GM23338 (cell line): ENCODE results near the gene EGFL7. TPM values are rescaled to one million over a fixed set of nuclear protein-coding genes. Genes with fewer than 3 reads are reported as not detected.

ENCODE experiments used
- ATAC-seq: fragments of 200-7000 bp; cut with Tn5 transposase; 3 replicates; pipeline ENCODE4 v1.9.1; 2020
- DNase-seq: peaks from one replicate; pipeline ENCODE4 v3.0.0-alpha.2; 2015; ENCODE audit warnings: low spot score
- H2AFZ ChIP-seq: fragments of 200-600 bp; sonication (generic); 2 replicates; pipeline ENCODE4 v1.8.0; 2016; ENCODE audit warnings: antibody characterized with exemption, mild to moderate bottlenecking, moderate library complexity
- H3F3A ChIP-seq: fragments of 200-600 bp; sonication (generic); replicated peaks from 2 replicates; pipeline ENCODE4 v1.8.0; 2017; ENCODE audit warnings: antibody characterized with exemption, mixed run types, low read depth
- H3K27ac ChIP-seq: fragments of 200-600 bp; sonication (generic); 2 replicates; pipeline ENCODE4 v1.6.1; 2016; ENCODE audit warnings: low read depth
- H3K27me3 ChIP-seq: fragments of 200-600 bp; sonication (generic); 2 replicates; pipeline ENCODE4 v1.8.0; 2016; ENCODE audit warnings: mild to moderate bottlenecking, mixed run types, moderate library complexity; ENCODE audit not compliant: insufficient read depth
- H3K36me3 ChIP-seq: fragments of 200-600 bp; sonication (generic); 2 replicates; pipeline ENCODE4 v1.8.0; 2016; ENCODE audit warnings: mild to moderate bottlenecking; ENCODE audit not compliant: insufficient read depth
- H3K4me1 ChIP-seq: fragments of 200-600 bp; sonication (generic); 2 replicates; pipeline ENCODE4 v1.8.0; 2016; ENCODE audit warnings: mild to moderate bottlenecking, moderate library complexity; ENCODE audit not compliant: insufficient read depth
- H3K4me2 ChIP-seq: fragments of 200-600 bp; sonication (generic); 2 replicates; pipeline ENCODE4 v1.7.1; 2017; ENCODE audit warnings: mixed run types
- H3K4me3 ChIP-seq: fragments of 200-600 bp; sonication (generic); 2 replicates; pipeline ENCODE4 v1.6.1; 2016; ENCODE audit warnings: mixed run types
- H3K79me2 ChIP-seq: fragments of 200-600 bp; sonication (generic); replicated peaks from 2 replicates; pipeline ENCODE4 v1.8.0; 2017; ENCODE audit warnings: mild to moderate bottlenecking; ENCODE audit not compliant: insufficient read depth
- H3K9me2 ChIP-seq: fragments of 200-600 bp; sonication (generic); 2 replicates; pipeline ENCODE4 v1.8.0; 2017; ENCODE audit not compliant: insufficient read depth
- H4K20me1 ChIP-seq: fragments of 200-600 bp; sonication (generic); replicated peaks from 2 replicates; pipeline ENCODE4 v1.8.0; 2017; ENCODE audit warnings: mild to moderate bottlenecking; ENCODE audit not compliant: insufficient read depth
- H3K27ac Mint-ChIP-seq: 2 replicates; pipeline ENCODE4 v1.8.0; 2020; ENCODE audit warnings: inconsistent platforms, mild to moderate bottlenecking, moderate library complexity, mixed read lengths
- H3K27me3 Mint-ChIP-seq: 3 replicates; pipeline ENCODE4 v1.8.0; 2022; ENCODE audit warnings: low read depth, mild to moderate bottlenecking, moderate library complexity, mixed read lengths, inconsistent platforms; ENCODE audit not compliant: insufficient read depth, poor library complexity
- H3K36me3 Mint-ChIP-seq: 3 replicates; pipeline ENCODE4 v1.8.0; 2021; ENCODE audit warnings: low read depth, mild to moderate bottlenecking, inconsistent platforms, moderate library complexity, mixed read lengths
- H3K4me1 Mint-ChIP-seq: 3 replicates; pipeline ENCODE4 v1.8.0; 2020; ENCODE audit warnings: mild to moderate bottlenecking, inconsistent platforms, mixed read lengths
- H3K4me3 Mint-ChIP-seq: 3 replicates; pipeline ENCODE4 v1.8.0; 2021; ENCODE audit warnings: moderate library complexity, mild to moderate bottlenecking, inconsistent platforms, mixed read lengths
- H3K9me3 Mint-ChIP-seq: 3 replicates; pipeline ENCODE4 v1.8.0; 2020; ENCODE audit warnings: moderate library complexity, mild to moderate bottlenecking, inconsistent platforms, mixed read lengths
- CREB1 ChIP-seq: fragments of 250-450 bp; sonication (Bioruptor Pico); IDR thresholded peaks from 2 replicates; pipeline ENCODE4 v1.5.0; 2020; ENCODE audit warnings: low read depth, mild to moderate bottlenecking, moderate library complexity
- CTCF ChIP-seq, 2 experiments: fragments of 200-600 bp in 1 of 2; sonication (generic) in 1 of 2; conservative IDR thresholded peaks; 2 replicates each; pipeline versions ENCODE4 v1.5.1 to v1.6.1; 2016 to 2017; ENCODE audit warnings: antibody characterized with exemption in 2 of 2, low read depth in 2 of 2, mild to moderate bottlenecking in 2 of 2, moderate library complexity in 1 of 2
- ETS1 ChIP-seq: IDR thresholded peaks from 2 replicates; pipeline ENCODE4 v1.6.1; 2016; ENCODE audit warnings: antibody characterized with exemption
- EZH2 ChIP-seq: fragments of 200-600 bp; sonication (generic); IDR thresholded peaks from one replicate; pipeline ENCODE4 v1.8.0; 2017; ENCODE audit warnings: antibody characterized with exemption, mild to moderate bottlenecking, low read depth; ENCODE audit not compliant: unreplicated experiment
- EZH2phosphoT487 ChIP-seq: fragments of 200-600 bp; sonication (generic); IDR thresholded peaks from one replicate; pipeline ENCODE4 v1.8.1; 2018; ENCODE audit warnings: antibody characterized with exemption; ENCODE audit not compliant: unreplicated experiment
- JUNB ChIP-seq: IDR thresholded peaks from one replicate; pipeline ENCODE4 v1.6.1; 2016; ENCODE audit warnings: antibody characterized with exemption; ENCODE audit not compliant: unreplicated experiment
- NANOG ChIP-seq: IDR thresholded peaks from 2 replicates; pipeline ENCODE4 v1.6.1; 2016; ENCODE audit warnings: antibody characterized with exemption, borderline replicate concordance
- POLR2AphosphoS5 ChIP-seq: IDR thresholded peaks from 2 replicates; pipeline ENCODE4 v1.6.1; 2016; ENCODE audit warnings: antibody characterized with exemption, low read depth
- REST ChIP-seq: IDR thresholded peaks from one replicate; pipeline ENCODE4 v1.6.1; 2018; ENCODE audit warnings: antibody characterized with exemption; ENCODE audit not compliant: unreplicated experiment
- STAT1 ChIP-seq: IDR thresholded peaks from one replicate; pipeline ENCODE4 v1.6.1; 2016; ENCODE audit warnings: antibody characterized with exemption; ENCODE audit not compliant: unreplicated experiment
- ZNF114 ChIP-seq: fragments of 250-450 bp; sonication (Bioruptor Pico); IDR thresholded peaks from 2 replicates; pipeline ENCODE4 v1.5.0; 2020; ENCODE audit warnings: mild to moderate bottlenecking, moderate library complexity
- ZNF331 ChIP-seq: fragments of 250-450 bp; sonication (Bioruptor Pico); IDR thresholded peaks from 2 replicates; pipeline ENCODE4 v1.5.0; 2020; ENCODE audit warnings: low read depth, mild to moderate bottlenecking, moderate library complexity
- polyA plus RNA-seq: library from polyadenylated mRNA; unstranded; fragments of >200 nt; fragmentation: Nextera tagmentation; extraction: Ambion mirVana; gene quantifications from 2 replicates; pipeline ENCODE4 v1.2.1, GENCODE V29; 2016
- total RNA-seq: library from RNA; depleted of rRNA; stranded (reverse); fragments of >200 nt; shearing (Covaris generic); gene quantifications from 2 replicates; pipeline ENCODE4 v1.2.3, GENCODE V29; 2014
- TF ChIP-seq, protein P1 (sequence below): fragments of 250-450 bp; sonication (Bioruptor Pico); IDR thresholded peaks from 2 replicates; pipeline ENCODE4 v1.5.0; 2020; ENCODE audit warnings: mild to moderate bottlenecking, moderate library complexity

Gene EGFL7
- total and polyA plus RNA-seq, 2 experiments from 2014 or later: 44.4 to 60.8 TPM

- H3K4me1 ChIP-seq: no peaks in the 10 kb centered on the region
- H3K27ac Mint-ChIP-seq: no peak overlapping the region; the same call in 1 of the 2 replicates
- H3K79me2 ChIP-seq: no peaks in the 10 kb centered on the region
- TF ChIP-seq REST: no peak
- TF ChIP-seq ETS1: no peak
- TF ChIP-seq NANOG: no peak
- no peak for TF ChIP-seq ZNF331 (CRISPR knock-in tag)
- TF ChIP-seq POLR2AphosphoS5: no peak
- TF ChIP-seq CTCF (conservative IDR thresholded peaks at IDR 0.05; ENCODE audit: low read depth in 2 of 2): no peak
- TF ChIP-seq, protein P1, sequence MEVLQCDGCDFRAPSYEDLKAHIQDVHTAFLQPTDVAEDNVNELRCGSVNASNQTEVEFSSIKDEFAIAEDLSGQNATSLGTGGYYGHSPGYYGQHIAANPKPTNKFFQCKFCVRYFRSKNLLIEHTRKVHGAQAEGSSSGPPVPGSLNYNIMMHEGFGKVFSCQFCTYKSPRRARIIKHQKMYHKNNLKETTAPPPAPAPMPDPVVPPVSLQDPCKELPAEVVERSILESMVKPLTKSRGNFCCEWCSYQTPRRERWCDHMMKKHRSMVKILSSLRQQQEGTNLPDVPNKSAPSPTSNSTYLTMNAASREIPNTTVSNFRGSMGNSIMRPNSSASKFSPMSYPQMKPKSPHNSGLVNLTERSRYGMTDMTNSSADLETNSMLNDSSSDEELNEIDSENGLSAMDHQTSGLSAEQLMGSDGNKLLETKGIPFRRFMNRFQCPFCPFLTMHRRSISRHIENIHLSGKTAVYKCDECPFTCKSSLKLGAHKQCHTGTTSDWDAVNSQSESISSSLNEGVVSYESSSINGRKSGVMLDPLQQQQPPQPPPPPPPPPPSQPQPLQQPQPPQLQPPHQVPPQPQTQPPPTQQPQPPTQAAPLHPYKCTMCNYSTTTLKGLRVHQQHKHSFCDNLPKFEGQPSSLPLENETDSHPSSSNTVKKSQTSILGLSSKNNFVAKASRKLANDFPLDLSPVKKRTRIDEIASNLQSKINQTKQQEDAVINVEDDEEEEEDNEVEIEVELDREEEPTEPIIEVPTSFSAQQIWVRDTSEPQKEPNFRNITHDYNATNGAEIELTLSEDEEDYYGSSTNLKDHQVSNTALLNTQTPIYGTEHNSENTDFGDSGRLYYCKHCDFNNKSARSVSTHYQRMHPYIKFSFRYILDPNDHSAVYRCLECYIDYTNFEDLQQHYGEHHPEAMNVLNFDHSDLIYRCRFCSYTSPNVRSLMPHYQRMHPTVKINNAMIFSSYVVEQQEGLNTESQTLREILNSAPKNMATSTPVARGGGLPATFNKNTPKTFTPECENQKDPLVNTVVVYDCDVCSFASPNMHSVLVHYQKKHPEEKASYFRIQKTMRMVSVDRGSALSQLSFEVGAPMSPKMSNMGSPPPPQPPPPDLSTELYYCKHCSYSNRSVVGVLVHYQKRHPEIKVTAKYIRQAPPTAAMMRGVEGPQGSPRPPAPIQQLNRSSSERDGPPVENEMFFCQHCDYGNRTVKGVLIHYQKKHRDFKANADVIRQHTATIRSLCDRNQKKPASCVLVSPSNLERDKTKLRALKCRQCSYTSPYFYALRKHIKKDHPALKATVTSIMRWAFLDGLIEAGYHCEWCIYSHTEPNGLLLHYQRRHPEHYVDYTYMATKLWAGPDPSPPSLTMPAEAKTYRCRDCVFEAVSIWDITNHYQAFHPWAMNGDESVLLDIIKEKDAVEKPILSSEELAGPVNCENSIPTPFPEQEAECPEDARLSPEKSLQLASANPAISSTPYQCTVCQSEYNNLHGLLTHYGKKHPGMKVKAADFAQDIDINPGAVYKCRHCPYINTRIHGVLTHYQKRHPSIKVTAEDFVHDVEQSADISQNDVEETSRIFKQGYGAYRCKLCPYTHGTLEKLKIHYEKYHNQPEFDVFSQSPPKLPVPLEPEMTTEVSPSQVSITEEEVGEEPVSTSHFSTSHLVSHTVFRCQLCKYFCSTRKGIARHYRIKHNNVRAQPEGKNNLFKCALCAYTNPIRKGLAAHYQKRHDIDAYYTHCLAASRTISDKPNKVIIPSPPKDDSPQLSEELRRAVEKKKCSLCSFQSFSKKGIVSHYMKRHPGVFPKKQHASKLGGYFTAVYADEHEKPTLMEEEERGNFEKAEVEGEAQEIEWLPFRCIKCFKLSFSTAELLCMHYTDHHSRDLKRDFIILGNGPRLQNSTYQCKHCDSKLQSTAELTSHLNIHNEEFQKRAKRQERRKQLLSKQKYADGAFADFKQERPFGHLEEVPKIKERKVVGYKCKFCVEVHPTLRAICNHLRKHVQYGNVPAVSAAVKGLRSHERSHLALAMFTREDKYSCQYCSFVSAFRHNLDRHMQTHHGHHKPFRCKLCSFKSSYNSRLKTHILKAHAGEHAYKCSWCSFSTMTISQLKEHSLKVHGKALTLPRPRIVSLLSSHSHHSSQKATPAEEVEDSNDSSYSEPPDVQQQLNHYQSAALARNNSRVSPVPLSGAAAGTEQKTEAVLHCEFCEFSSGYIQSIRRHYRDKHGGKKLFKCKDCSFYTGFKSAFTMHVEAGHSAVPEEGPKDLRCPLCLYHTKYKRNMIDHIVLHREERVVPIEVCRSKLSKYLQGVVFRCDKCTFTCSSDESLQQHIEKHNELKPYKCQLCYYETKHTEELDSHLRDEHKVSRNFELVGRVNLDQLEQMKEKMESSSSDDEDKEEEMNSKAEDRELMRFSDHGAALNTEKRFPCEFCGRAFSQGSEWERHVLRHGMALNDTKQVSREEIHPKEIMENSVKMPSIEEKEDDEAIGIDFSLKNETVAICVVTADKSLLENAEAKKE (CRISPR knock-in tag): no peak
- no peak for TF ChIP-seq EZH2
- TF ChIP-seq STAT1: no peak
- TF ChIP-seq JUNB: no peak
- TF ChIP-seq EZH2phosphoT487: no peak
- no peak for TF ChIP-seq ZNF114
- no peak for TF ChIP-seq CREB1 (CRISPR knock-in tag)
- no peaks in the 10 kb centered on the region for H4K20me1 ChIP-seq
- H3K4me1 Mint-ChIP-seq: no peaks in the 10 kb centered on the region
- no peaks in the 10 kb centered on the region for H3K9me3 Mint-ChIP-seq
- no peaks in the 10 kb centered on the region for H3K36me3 ChIP-seq
- H3K27me3 Mint-ChIP-seq: peaks cover 2% of the 10 kb centered on the region
- H3K4me2 ChIP-seq: no peak overlapping the region
- H3F3A ChIP-seq: no peaks in the 10 kb centered on the region
- no peak overlapping the region for H3K4me3 Mint-ChIP-seq
- ATAC-seq (no peak), DNase-seq (no peak)
- no peaks in the 10 kb centered on the region for H3K27me3 ChIP-seq
- no peaks in the 10 kb centered on the region for H3K36me3 Mint-ChIP-seq
- no peak overlapping the region for H3K27ac ChIP-seq
- no peak overlapping the region for H2AFZ ChIP-seq
- H3K4me3 ChIP-seq: no peak overlapping the region
- H3K9me2 ChIP-seq: no peaks in the 10 kb centered on the region
Measured at GRCh38 chr9:136650648-136651047, 12.1 kb upstream of the EGFL7 start.
